SK-N-SH (cell line): ENCODE data around the gene FBXW11. TPM values are rescaled to one million over a fixed set of nuclear protein-coding genes. Genes with fewer than 3 reads are reported as not detected.

Experiments
- CTCF ChIA-PET: fragments of 300-600, 350-600 bp; formaldehyde crosslinking; extraction: SDS; loops from one replicate; lab custom pipeline; 2021; lab: Yijun Ruan, JAX
- POLR2A ChIA-PET: fragments of 350-600 bp; sonication (Branson Sonifier 250); formaldehyde crosslinking; extraction: SDS; loops from one replicate; lab custom pipeline; 2020; ENCODE audit warnings: antibody characterized with exemption, inconsistent platforms; lab: Yijun Ruan, JAX
- DNase-seq: peaks from one replicate; pipeline ENCODE4 v3.0.0; 2012
- H2AFZ ChIP-seq: fragments of 200-600 bp; sonication (generic); 2 replicates; pipeline ENCODE4 v1.8.1; 2016; ENCODE audit warnings: antibody characterized with exemption, mild to moderate bottlenecking, low read depth
- H3F3A ChIP-seq: fragments of 200-600 bp; sonication (generic); replicated peaks from 2 replicates; pipeline ENCODE3; 2016; ENCODE audit warnings: antibody characterized with exemption, mild to moderate bottlenecking; ENCODE audit not compliant: insufficient read depth
- H3K27ac ChIP-seq, 2 experiments: fragments of 200-500 bp in 1 of 2; fragments of 200-600 bp in 1 of 2; sonication (Bioruptor generic) in 1 of 2; sonication (generic), shearing (Covaris generic) in 1 of 2; 2 replicates each; pipeline versions ENCODE4 v1.5.1 to v1.6.1; 2014 to 2016; ENCODE audit warnings: low read depth in 2 of 2, inconsistent platforms in 1 of 2, low read length in 1 of 2, mild to moderate bottlenecking in 1 of 2, mixed read lengths in 1 of 2
- H3K27me3 ChIP-seq: fragments of 200-600 bp; sonication (generic), shearing (Covaris generic); 2 replicates; pipeline ENCODE4 v1.6.1; 2016; ENCODE audit warnings: mixed run types; ENCODE audit not compliant: insufficient read depth
- H3K36me3 ChIP-seq, 2 experiments: fragments of 200-500 bp in 1 of 2; fragments of 200-600 bp in 1 of 2; sonication (Bioruptor generic) in 1 of 2; sonication (generic) in 1 of 2; replicated peaks in 1 of 2; 2 replicates each; pipeline versions ENCODE3 to v1.5.1; 2014 to 2016; ENCODE audit warnings: low read length in 1 of 2, mild to moderate bottlenecking in 1 of 2; ENCODE audit not compliant: insufficient read depth in 2 of 2, control insufficient read depth in 1 of 2
- H3K4me1 ChIP-seq, 2 experiments: fragments of 200-500 bp in 1 of 2; fragments of 200-600 bp in 1 of 2; sonication (Bioruptor generic) in 1 of 2; sonication (generic), shearing (Covaris generic) in 1 of 2; 2 replicates each; pipeline versions ENCODE4 v1.5.1 to v1.6.1; 2014 to 2016; ENCODE audit warnings: low read depth in 1 of 2, low read length in 1 of 2, mixed run types in 1 of 2; ENCODE audit not compliant: insufficient read depth in 2 of 2, control insufficient read depth in 1 of 2
- H3K4me2 ChIP-seq: fragments of 200-600 bp; sonication (generic), shearing (Covaris generic); 2 replicates; pipeline ENCODE4 v1.6.1; 2017; ENCODE audit warnings: mixed run types
- H3K4me3 ChIP-seq, 2 experiments: fragments of 200-500 bp in 1 of 2; fragments of 200-600 bp in 1 of 2; sonication (Bioruptor generic) in 1 of 2; sonication (generic), shearing (Covaris generic) in 1 of 2; 2 replicates each; pipeline versions ENCODE4 v1.5.1 to v1.8.1; 2014 to 2016; ENCODE audit warnings: low read depth in 2 of 2, inconsistent platforms in 1 of 2, low read length in 1 of 2, mild to moderate bottlenecking in 1 of 2, mixed read lengths in 1 of 2, moderate library complexity in 1 of 2
- H3K79me2 ChIP-seq: fragments of 200-600 bp; sonication (generic); 2 replicates; pipeline ENCODE4 v1.8.1; 2017; ENCODE audit warnings: mild to moderate bottlenecking; ENCODE audit not compliant: insufficient read depth
- H3K9ac ChIP-seq: fragments of 200-600 bp; sonication (generic); 2 replicates; pipeline ENCODE4 v1.6.1; 2017; ENCODE audit warnings: mixed run types
- H3K9me2 ChIP-seq: fragments of 200-600 bp; sonication (generic); 2 replicates; pipeline ENCODE4 v1.6.1; 2017; ENCODE audit warnings: mixed run types
- H3K9me3 ChIP-seq: fragments of 200-600 bp; sonication (generic); 2 replicates; pipeline ENCODE4 v1.6.1; 2017; ENCODE audit warnings: mixed run types, mild to moderate bottlenecking, moderate library complexity
- H4K20me1 ChIP-seq: fragments of 200-600 bp; sonication (generic); 2 replicates; pipeline ENCODE4 v1.6.1; 2017; ENCODE audit warnings: mild to moderate bottlenecking, mixed run types; ENCODE audit not compliant: insufficient read depth
- CHD2 ChIP-seq: fragments of 150-350 bp; IDR thresholded peaks from 2 replicates; pipeline ENCODE4 v1.6.1; 2018; ENCODE audit warnings: low read length; ENCODE audit not compliant: partially characterized antibody
- CTCF ChIP-seq: fragments of 200-600 bp; sonication (generic); IDR thresholded peaks from 2 replicates; pipeline ENCODE4 v1.6.1; 2017; ENCODE audit warnings: antibody characterized with exemption, mild to moderate bottlenecking, moderate library complexity
- ELF1 ChIP-seq: IDR thresholded peaks from 2 replicates; pipeline ENCODE4 v1.4.0; 2012
- EP300 ChIP-seq, 2 experiments: IDR thresholded peaks; 2 replicates each; pipeline versions ENCODE4 v1.4.0 to v1.6.1; 2012; ENCODE audit warnings: borderline replicate concordance in 1 of 2, low read depth in 1 of 2, low read length in 1 of 2
- EZH2phosphoT487 ChIP-seq: fragments of 200-600 bp; sonication (generic); IDR thresholded peaks from 2 replicates; pipeline ENCODE4 v1.6.1; 2017; ENCODE audit warnings: low read depth, mixed run types, mild to moderate bottlenecking, antibody characterized with exemption, moderate library complexity, borderline replicate concordance
- FOSL2 ChIP-seq: IDR thresholded peaks from 2 replicates; pipeline ENCODE4 v1.4.0; 2012; ENCODE audit warnings: low read depth, mild to moderate bottlenecking, moderate library complexity, borderline replicate concordance
- JUND ChIP-seq: IDR thresholded peaks from 2 replicates; pipeline ENCODE4 v1.4.0; 2012
- MXI1 ChIP-seq: IDR thresholded peaks from 2 replicates; pipeline ENCODE4 v1.6.1; 2012; ENCODE audit warnings: mild to moderate bottlenecking, low read depth, low read length, improper control_type of control experiment
- NFIC ChIP-seq: IDR thresholded peaks from 2 replicates; pipeline ENCODE4 v1.4.0; 2012; ENCODE audit warnings: borderline replicate concordance
- NRF1 ChIP-seq: IDR thresholded peaks from 2 replicates; pipeline ENCODE4 v1.6.1; 2012; ENCODE audit warnings: low read depth, mild to moderate bottlenecking, low read length
- POLR2AphosphoS5 ChIP-seq: IDR thresholded peaks from 2 replicates; pipeline ENCODE4 v1.6.1; 2012; ENCODE audit warnings: low read depth, low read length
- RAD21 ChIP-seq: IDR thresholded peaks from 2 replicates; pipeline ENCODE4 v1.6.1; 2012; ENCODE audit warnings: mild to moderate bottlenecking, low read length
- RFX5 ChIP-seq: IDR thresholded peaks from 2 replicates; pipeline ENCODE4 v1.6.1; 2012; ENCODE audit warnings: mild to moderate bottlenecking, improper control_type of control experiment, low read length
- RXRA ChIP-seq: IDR thresholded peaks from 2 replicates; pipeline ENCODE4 v1.4.0; 2012; ENCODE audit warnings: low read depth, mild to moderate bottlenecking, borderline replicate concordance
- SIN3A ChIP-seq: IDR thresholded peaks from 2 replicates; pipeline ENCODE4 v1.6.1; 2012; ENCODE audit warnings: low read depth, mild to moderate bottlenecking, low read length, moderate library complexity, borderline replicate concordance
- TCF12 ChIP-seq: IDR thresholded peaks from 2 replicates; pipeline ENCODE4 v1.4.0; 2012
- TEAD4 ChIP-seq: IDR thresholded peaks from 2 replicates; pipeline ENCODE4 v1.4.0; 2012; ENCODE audit warnings: mild to moderate bottlenecking, borderline replicate concordance; ENCODE audit not compliant: insufficient read depth
- WGBS: methylation state at CpG from one replicate; pipeline ENCODE4 v1.1.6; 2017; ENCODE audit warnings: low lambda C conversion rate; 5-methylcytosine and 5-hydroxymethylcytosine counted together
- polyA plus RNA-seq, 3 experiments: library from polyadenylated mRNA; depleted of rRNA; stranded (reverse); fragments of >200 nt; gene quantifications; 2 replicates each; pipeline ENCODE4 v1.2.3, GENCODE V29; 2012
- TF ChIP-seq, protein P1 (sequence below): IDR thresholded peaks from 2 replicates; pipeline ENCODE4; 2012
- TF ChIP-seq, protein P2 (sequence below): fragments of 150-350 bp; IDR thresholded peaks from 2 replicates; pipeline ENCODE4 v1.6.1; 2017; ENCODE audit warnings: antibody characterized with exemption, low read length, low read depth, borderline replicate concordance
- TF ChIP-seq, protein P3 (sequence below): IDR thresholded peaks from 2 replicates; pipeline ENCODE4 v1.6.1; 2012; ENCODE audit warnings: mild to moderate bottlenecking, low read depth, low read length, moderate library complexity

FBXW11 gene
- polyA plus RNA-seq, 1 of the 3 experiments (the other 2 are of a cell fraction) = 37.5 TPM

DNA sequence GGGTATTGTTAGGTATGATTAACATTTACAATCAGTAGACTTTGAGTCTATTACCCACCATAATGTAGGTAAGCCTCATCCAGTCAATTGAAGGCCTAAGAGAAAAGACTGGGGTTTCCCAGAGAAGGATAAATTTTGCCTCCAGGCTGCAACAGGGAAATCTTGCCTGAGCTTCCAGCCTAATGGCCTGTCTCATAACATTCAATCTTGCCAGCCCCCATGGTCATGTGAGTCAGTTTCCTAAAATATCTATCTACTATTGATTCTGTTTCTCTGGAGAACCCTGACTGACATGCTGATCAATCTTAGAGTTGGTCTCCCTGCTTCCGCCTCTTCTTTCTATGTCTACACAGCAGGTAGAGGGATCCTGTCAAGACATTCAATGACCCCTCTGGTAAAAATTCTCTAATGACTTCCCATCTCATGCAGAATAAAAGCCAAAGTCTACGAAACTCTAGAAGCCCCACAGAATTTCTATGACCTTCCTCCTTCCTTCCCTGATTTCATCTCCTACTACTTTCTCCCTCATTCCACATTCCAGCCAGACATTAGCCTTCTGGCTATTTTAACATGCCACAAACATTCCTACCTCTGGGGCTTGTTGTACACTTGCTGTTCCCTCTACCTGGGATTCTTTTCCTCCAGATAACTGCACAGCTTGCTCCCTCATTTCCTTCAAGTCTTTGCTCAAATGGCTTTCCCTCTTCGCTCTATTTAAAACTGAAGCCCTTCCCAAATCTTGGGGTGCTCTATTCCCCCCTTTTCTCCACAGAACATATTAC is 60.2 kb downstream of the FBXW11 start:
- no peaks in the 10 kb centered on the region for H3K27me3 ChIP-seq
- H3K36me3 ChIP-seq = peaks cover 0 to 4% of the 10 kb centered on the region in 2 experiments
- no peak overlapping the region for H3K4me3 ChIP-seq
- CTCF ChIA-PET = interaction anchor here (1.1 kb wide), 1 partner anchor 10 kb away, joined by 3 read pairs; no protein-coding TSS in a partner anchor
- peaks cover 66% of the 10 kb centered on the region for H4K20me1 ChIP-seq
- H3K27ac ChIP-seq = no peak overlapping the region
- no peaks in the 10 kb centered on the region for H3K9me2 ChIP-seq
- 94% methylated on average over 3 of the region's 3 CpGs for WGBS
- no peak overlapping the region for H3K4me2 ChIP-seq
- no peak for TF ChIP-seq NRF1
- TF ChIP-seq, protein P1, sequence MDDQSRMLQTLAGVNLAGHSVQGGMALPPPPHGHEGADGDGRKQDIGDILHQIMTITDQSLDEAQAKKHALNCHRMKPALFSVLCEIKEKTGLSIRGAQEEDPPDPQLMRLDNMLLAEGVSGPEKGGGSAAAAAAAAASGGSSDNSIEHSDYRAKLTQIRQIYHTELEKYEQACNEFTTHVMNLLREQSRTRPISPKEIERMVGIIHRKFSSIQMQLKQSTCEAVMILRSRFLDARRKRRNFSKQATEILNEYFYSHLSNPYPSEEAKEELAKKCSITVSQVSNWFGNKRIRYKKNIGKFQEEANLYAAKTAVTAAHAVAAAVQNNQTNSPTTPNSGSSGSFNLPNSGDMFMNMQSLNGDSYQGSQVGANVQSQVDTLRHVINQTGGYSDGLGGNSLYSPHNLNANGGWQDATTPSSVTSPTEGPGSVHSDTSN = no peak
- no peak for TF ChIP-seq ELF1
- TF ChIP-seq, protein P2, sequence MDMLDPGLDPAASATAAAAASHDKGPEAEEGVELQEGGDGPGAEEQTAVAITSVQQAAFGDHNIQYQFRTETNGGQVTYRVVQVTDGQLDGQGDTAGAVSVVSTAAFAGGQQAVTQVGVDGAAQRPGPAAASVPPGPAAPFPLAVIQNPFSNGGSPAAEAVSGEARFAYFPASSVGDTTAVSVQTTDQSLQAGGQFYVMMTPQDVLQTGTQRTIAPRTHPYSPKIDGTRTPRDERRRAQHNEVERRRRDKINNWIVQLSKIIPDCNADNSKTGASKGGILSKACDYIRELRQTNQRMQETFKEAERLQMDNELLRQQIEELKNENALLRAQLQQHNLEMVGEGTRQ = no peak
- no peak for TF ChIP-seq CHD2
- no peak for TF ChIP-seq POLR2AphosphoS5
- no peak for TF ChIP-seq EZH2phosphoT487
- TF ChIP-seq FOSL2 = no peak
- no peak for TF ChIP-seq RAD21
- no peak for TF ChIP-seq RFX5
- no peak for TF ChIP-seq NFIC
- no peak for TF ChIP-seq CTCF
- no peak for TF ChIP-seq TCF12
- no peak for TF ChIP-seq SIN3A
- no peak for TF ChIP-seq MXI1
- no peak for TF ChIP-seq EP300 (IDR thresholded peaks at IDR 0.05; ENCODE audit: borderline replicate concordance in 1 of 2, low read depth in 1 of 2, low read length in 1 of 2)
- no peak for TF ChIP-seq TEAD4
- TF ChIP-seq JUND = no peak
- TF ChIP-seq, protein P3, sequence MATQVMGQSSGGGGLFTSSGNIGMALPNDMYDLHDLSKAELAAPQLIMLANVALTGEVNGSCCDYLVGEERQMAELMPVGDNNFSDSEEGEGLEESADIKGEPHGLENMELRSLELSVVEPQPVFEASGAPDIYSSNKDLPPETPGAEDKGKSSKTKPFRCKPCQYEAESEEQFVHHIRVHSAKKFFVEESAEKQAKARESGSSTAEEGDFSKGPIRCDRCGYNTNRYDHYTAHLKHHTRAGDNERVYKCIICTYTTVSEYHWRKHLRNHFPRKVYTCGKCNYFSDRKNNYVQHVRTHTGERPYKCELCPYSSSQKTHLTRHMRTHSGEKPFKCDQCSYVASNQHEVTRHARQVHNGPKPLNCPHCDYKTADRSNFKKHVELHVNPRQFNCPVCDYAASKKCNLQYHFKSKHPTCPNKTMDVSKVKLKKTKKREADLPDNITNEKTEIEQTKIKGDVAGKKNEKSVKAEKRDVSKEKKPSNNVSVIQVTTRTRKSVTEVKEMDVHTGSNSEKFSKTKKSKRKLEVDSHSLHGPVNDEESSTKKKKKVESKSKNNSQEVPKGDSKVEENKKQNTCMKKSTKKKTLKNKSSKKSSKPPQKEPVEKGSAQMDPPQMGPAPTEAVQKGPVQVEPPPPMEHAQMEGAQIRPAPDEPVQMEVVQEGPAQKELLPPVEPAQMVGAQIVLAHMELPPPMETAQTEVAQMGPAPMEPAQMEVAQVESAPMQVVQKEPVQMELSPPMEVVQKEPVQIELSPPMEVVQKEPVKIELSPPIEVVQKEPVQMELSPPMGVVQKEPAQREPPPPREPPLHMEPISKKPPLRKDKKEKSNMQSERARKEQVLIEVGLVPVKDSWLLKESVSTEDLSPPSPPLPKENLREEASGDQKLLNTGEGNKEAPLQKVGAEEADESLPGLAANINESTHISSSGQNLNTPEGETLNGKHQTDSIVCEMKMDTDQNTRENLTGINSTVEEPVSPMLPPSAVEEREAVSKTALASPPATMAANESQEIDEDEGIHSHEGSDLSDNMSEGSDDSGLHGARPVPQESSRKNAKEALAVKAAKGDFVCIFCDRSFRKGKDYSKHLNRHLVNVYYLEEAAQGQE = no peak
- no peak for TF ChIP-seq RXRA
- no peaks in the 10 kb centered on the region for H3K9me3 ChIP-seq
- POLR2A ChIA-PET = no interaction called here
- DNase-seq = no peak
- no peaks in the 10 kb centered on the region for H3K4me1 ChIP-seq
- no peak overlapping the region for H2AFZ ChIP-seq
- H3F3A ChIP-seq = peaks cover 3% of the 10 kb centered on the region
- peaks cover 89% of the 10 kb centered on the region for H3K79me2 ChIP-seq
- H3K9ac ChIP-seq = no peak overlapping the region
